Uterus (tissue), 2 donors: ENCODE measurements around the gene OXGR1.

Source experiments
- CTCF ChIP-seq, 4 experiments: fragments of 200-600 bp in 2 of 4; fragments of 450-650 bp in 2 of 4; sonication (generic) in 2 of 4; IDR thresholded peaks; one replicate each; pipeline ENCODE4 v1.5.1; 2016 to 2019; ENCODE audit warnings: antibody characterized with exemption in 4 of 4, mild to moderate bottlenecking in 2 of 4, moderate library complexity in 1 of 4
- POLR2A ChIP-seq, 2 donors: fragments of 450-650 bp; IDR thresholded peaks; one replicate each; pipeline ENCODE4 v1.6.1; 2016; ENCODE audit warnings: antibody characterized with exemption in 2 of 2, mild to moderate bottlenecking in 1 of 2, moderate library complexity in 1 of 2

DNA sequence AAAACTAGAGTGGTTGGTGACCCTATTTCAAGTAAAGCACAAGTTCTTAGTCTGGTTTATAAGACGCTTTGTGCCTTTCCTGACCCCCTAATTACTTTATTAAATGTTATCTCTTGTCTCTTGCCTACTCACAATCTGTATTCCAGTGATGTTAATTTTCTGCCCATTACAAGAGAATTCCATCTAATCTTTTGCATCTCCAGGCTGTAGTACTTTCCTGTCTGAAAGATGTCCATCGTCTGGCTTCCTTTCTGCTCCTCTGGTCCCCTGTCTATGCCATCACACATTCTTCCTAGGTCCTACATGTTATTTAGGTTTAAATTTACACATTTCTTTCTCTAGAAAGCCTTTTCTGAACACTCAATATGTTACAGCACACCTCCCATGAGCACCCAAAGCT is 25.9 kb upstream of the OXGR1 start:
- TF ChIP-seq POLR2A (IDR thresholded peaks at IDR 0.05) (no peak), CTCF (IDR thresholded peaks at IDR 0.05) (no peak)
